Islet of Langerhans (tissue), 1 donor: ENCODE data around the gene TMPRSS5.

ENCODE experiments used
- FAIRE-seq: peaks from one replicate; lab custom pipeline; 2011; peaks lifted over from hg19 to GRCh38; lab: Jason Lieb, UNC

Gene TMPRSS5

DNA sequence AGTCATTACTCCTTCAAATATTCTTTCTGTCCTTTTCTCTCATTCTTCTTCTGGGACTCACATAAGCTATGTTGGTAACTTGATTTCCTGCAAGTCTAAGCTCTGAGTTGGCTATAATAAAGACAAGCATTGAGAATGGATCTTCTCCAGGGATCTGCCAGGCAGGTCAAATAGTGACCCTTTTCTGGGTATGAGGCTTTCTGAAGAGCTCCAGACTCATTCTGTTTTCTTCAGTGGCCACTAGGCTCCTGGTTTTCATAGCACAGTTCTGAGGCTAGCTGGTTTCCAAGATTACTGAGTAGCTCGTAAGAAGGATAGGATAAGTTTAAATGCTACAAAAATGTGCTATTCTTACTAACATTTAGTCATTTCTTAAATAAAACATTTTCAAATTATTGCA is 38.3 kb downstream of the TMPRSS5 start:
- FAIRE-seq, result no peak

DNA sequence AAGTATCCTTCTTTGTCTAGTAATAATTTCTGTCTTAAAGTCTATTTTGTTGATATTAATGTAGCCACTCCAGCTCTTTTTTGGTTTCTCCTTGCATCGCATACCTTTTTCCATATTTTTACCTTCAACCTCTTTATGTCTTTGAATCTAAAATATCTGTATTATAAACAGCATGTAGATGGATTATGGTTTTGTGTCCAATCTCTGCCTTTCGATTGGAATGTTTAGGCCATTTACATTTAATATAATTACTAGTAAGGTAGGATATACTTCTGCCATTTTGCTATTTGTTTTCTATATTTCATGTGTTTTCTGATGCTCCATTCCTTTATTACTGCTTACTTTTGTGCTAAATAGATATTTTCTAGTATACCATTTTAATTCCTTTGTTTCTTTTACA is 39.5 kb downstream of the TMPRSS5 start:
- no peak for FAIRE-seq

DNA sequence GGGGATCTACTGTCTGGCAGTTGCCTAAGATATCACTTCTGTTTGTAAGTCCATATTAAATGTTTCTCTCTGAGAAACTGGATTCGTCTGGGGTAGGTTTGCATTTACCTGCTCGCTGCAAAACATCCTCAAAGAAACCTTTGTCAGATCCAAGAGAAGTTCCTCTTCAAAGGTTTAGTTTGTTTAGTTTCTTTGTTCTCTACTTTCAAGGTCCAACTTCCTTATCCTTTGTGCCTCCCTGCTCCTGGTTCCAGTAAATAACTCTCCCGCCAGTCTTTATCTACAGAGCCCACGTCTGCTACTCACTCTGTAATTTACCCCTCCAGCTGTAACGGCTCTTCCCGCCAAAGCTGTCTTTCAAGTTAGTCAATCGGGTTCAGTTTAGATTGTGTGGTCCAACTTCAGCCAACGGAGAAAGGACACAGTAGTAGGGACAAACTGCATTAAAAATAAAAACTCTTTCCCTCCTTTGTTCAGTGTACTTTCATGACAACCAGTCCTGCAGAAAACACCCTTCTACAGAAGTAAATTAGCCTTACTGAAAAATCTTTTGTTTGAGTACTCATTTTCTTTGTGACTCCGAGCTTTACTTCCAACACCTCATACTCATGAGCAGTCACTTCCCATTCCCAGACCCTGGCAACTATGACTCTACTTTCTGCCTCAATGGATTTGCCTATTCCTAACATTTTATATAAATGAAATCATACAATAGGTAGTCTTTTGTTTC is 41.0 kb downstream of the TMPRSS5 start:
- no peak for FAIRE-seq

DNA sequence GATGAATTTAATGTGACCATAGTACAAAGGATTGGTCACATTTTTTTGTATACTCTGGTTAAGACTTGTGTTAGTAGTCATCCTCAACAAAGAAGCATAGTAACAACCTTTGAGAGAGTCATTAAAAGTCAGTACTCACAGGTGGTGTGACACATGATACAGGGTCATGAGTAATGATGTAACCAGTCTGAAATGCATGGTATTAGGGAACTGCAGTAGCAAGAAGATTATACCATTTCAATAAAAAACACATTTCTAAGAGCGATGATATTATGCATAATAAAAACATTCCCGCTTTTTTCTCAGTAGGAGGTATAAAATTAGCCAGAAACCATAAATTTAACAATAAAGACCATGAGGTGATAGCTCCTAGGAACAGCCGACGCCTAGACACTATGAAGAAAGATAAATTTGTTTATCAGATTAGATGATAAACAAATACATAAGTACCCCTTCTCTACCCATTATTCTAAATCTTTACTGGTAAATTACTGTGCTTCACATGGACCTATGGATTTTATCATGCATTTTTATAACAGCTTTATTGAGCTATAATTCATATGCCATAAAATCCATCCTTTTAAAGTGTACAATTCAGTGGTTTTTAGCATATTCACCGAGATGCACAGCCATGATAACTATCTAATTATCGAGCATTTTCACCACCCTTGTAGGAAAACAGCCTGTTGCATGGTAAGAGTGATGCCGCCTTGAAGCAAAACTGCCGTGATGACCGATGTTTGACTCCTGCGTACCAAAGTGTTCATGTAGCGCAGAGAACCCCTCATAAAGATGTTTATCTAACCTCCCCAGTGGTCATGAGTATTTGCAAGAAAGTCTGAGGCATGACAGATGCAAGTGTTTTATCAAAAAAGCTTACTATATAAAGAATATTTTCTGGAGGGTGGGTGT is 41.8 kb downstream of the TMPRSS5 start:
- no peak for FAIRE-seq

DNA sequence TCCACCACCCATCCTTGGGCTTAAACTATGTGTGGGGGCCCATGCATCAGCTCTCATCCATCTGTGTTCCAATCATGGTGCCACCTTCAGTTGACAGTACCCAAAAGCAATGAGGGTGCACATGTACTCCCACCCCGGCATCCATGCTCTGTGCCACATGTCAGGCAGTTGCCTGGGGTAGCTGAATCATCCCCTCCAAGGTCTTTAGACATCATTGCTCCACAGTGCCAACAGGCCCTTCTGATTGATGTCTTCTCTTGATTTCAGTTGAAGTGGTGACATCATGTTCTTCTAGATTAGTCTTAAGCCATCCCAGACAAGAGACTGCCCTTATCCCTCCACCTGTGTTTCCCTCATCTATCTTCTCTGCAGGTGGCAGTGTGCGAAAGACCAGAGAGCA is 42.5 kb downstream of the TMPRSS5 start:
- FAIRE-seq, result no peak

DNA sequence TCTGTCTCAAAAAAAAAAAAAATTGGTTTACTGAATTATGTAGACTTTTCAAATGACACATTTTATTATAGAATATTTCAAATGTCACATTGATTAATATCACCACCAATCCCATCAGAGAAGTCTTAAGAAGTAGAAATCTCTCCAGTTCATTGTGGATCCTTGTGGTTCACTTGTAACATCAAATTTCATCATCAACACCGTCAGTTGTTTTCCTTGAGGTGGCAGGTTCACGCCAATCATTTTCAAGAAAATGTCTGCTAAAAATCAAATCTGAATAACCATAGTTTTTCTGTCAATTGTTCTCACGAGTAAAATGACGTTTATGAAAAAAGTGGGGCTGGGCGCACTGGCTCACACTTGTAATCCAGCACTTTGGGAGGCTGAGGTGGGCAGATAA is 50.3 kb downstream of the TMPRSS5 start:
- no peak for FAIRE-seq

DNA sequence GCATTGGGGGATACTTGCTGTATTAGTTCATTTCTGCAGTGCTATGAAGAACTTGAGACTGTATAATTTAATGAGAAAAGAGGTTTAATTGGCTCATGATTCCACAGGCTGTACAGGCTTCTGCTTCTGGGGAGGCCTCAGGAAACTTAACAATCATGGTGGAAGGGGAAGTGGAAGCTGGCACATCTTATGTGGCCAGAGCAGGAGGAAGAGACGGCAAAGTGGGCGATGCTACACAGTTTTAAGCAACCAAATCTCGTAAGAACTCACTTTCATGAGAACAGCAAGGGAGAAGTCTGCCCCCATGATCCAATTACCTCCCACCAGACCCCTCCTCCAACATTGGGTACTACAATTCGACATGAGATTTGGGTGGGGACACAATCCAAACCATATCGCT is 55.1 kb downstream of the TMPRSS5 start:
- no peak for FAIRE-seq

DNA sequence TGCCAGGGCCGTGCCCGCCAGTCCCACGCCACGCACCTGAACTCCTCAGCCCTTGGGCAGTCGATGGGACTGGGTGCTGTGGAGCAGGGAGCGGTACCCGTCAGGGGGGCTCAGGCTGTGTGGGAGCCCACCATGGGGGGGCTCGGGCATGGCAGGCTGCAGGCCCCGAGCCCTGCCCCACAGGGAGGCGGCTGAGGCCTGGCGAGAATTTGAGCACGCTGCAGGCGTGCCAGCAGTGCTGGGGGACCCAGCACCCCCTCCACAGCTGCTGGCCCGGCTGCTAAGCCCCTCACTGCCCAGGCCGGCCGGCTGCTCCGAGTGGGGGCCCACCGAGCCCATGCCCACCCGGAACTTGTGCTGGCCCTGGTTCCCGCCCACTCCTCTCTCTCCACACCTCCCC is 56.8 kb downstream of the TMPRSS5 start:
- FAIRE-seq, result no peak

DNA sequence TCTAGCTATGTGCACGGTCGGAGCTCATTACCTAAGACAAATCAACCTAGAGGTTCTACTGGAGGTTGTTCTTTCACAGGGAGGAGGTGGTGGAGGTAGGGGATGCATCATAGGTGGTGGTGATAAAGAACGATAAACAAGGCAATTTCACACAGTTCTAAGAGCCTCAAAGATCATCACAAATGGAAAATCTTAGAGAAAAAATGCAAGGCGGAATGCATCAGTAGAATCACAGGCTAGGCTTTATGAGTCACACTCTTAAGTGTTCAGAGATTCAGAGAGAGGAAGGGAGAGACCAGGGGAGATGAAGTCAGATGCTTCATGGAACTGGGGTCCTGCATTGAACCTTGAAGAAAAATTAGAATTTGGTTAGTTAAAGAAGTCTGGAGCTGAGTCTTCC is 58.3 kb downstream of the TMPRSS5 start:
- no peak for FAIRE-seq

DNA sequence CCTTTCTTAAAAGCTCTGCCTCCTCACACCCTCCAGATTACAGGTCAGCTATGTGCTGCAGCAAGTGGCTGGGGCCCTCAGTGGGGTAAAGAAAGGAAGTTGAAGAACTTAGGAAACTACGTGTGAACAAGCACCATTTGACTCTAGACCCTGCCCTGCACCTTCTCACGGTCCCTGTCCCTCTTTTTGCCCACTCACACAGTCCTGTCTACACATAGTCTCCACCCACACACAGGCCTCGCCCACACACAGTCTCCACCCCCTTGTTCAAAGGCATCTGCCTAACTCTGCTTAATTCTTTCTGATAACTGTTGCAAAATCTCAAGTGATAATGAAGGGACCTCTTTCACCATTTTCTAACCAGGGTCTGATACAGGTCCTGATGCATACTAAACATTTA is 59.0 kb downstream of the TMPRSS5 start:
- FAIRE-seq, result no peak

DNA sequence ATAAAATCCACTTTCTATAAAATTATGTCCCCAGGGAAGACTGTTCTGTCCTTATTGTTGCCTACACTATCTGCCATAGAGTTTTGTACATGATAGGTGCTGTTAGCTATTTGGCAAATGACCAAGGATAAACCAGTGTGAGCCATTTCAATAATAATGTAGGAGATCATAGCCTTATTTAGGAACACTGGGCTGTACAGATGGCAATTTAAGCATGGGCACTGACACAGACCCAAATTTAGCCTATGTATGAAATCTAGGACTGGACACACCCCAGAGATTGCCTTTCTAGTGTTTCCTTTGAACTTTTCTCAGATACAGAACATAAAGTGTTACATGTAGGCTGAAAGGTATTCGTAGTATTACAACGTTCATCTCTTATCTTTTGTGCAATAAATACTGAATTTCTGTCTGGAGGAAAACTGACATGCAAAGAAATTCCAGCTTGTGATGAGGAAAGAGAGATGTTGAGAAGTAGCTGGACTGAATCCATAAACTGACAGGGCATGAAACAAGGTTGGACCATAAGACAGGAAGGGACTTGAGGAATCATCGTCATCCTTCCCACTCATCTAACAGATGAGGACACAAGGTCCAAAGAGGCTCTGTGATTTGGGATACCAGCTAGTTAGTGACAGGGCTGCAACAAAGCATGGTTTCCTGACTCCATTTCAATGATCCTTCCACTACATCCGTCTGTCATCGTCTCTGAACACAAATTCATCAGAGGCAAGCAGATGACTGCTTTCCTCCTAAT is 60.3 kb downstream of the TMPRSS5 start:
- no peak for FAIRE-seq

DNA sequence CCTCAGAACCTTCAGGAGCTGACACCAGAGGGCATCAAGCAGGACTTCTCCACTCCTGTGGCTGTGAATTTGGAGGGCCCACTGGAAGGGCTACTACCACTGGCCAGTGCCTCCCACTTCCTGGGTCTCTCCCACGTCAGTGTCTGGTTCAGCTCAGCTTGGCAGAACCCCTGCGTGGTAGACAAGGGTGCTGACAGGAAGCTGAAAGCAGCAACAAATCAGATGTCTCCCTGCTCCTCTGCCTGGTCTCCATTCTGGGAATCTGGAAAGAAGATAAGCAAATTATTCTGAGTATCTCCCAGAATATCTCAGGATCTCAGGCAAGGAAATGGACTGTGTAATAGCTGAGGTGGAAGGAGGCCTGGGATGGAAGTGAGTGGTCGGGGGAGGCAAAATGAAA is 61.5 kb downstream of the TMPRSS5 start:
- FAIRE-seq, result no peak

DNA sequence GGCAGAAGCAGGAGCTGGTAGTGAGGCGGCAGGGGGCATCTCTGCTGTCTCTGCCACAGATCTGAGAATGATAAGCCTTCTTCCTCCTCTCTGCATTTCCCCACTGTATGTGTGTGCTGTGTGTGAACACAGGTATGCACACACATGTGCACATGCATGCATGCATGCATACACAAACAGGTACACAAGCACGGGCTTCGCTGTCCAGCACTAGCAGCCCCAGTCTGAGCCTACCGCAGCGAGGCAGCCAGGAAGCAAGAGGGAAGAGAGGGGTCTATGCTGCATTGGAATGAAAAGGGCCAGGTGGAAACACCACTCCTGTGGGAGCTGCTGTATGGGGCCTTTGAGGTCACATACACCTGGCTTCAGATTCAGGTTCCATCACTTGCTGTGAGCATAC is 62.4 kb downstream of the TMPRSS5 start:
- FAIRE-seq, result no peak

DNA sequence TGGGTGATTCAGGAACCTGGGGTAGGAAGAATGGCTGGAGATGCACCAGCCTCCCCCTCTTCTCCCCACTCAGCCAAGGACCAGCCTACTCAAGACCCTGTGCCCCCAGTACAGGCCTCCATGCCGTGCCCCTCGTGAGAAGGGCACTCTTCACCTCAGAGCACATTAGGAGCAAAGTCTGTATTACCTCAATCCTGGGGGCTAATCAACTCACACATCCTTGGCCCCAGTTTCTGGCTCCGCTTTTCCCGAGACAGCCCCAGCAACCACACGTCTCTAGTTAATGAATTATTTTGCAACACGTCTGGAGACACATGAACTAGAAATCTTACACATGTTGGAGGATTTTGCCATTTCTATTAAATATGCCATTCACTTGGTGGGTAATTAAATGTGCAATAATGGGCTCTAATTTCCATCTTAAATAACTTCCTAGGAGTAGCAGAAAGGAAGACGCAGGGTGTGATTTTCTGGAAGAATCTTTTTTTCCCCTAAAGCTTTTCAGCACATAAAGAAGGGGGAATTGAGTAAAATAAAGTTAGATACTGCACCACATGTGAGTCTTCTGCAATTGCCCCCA is 63.0 kb downstream of the TMPRSS5 start:
- FAIRE-seq, result no peak

DNA sequence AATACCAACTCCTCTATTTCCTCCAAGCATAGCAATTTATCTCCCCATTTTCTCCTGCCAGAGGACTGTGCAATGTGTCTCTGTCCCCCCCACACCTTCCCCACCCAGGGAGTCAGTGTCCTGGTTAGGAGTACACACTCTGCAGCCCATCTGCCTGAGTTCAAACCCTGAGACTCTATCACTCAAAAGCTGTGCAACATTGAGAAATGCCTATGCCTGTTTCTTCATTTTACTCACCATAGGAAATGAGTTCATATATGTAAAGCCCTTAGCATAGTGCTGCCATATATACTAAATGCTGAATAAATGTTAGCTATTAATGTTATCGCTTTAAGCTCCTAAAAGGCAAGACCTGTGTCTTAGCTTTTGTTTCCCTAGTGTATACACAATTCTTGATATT is 64.0 kb downstream of the TMPRSS5 start:
- FAIRE-seq, result no peak

DNA sequence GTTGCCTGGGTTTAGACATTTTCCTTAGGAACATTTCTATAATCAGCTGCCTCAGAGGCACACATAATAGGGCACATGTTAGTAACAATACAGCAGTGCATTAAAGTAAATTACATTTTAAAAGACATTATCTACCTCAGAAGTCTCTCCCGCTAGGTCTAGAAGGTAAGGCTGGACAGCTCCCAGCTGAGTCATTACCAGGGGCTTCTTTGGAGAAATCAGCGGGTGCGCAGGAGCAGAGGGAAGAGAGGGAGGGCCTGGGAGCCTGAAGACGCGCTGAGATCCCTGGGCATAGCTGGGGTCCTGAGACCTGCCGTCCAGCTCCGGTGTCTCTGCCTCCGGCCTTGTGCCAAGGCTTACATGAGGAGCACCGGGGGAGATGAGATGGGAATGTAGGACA is 67.7 kb downstream of the TMPRSS5 start:
- no peak for FAIRE-seq

DNA sequence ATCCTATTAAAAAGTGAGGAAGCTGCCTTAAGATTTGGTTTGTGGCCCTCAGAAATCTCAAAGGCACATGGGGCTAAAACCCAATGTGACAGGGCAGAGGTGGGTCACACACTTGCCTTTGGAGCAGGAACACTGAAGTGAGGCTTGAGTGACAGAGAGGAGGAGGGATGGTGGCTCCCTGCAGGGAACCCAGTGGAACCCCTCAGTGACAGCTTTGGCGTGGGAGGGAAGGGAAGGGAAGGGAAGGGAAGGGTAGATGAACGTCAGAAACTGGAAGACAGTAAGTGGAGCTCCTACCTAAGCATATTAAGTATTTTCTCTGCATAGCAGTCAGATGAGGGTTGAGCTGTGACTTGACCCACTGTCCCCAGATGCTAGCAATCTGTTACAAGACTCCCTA is 68.5 kb downstream of the TMPRSS5 start:
- no peak for FAIRE-seq
